Measurements from ENCODE around the gene ATG10. TPM values are rescaled to one million over a fixed set of nuclear protein-coding genes. Genes with fewer than 3 reads are reported as not detected.

ATG10 gene
- total RNA-seq, 1 donor from 2014 or later = 4.3 TPM

- peaks cover 8% of the 10 kb centered on the region for H3K4me1 Mint-ChIP-seq (ENCODE audit: low read depth, unreplicated experiment)
Measured at GRCh38 chr5:82290005-82290404, 318.2 kb downstream of the ATG10 start.

GRCh38 chr5:82290908-82291307 is 319.1 kb downstream of the ATG10 start:
- no peaks in the 10 kb centered on the region for H4K20me1 ChIP-seq (ENCODE audit: insufficient read depth, low read length)
- FAIRE-seq (no peak), DNase-seq (ENCODE audit: low read depth) (no peak)
- H3K9me3 ChIP-seq (ENCODE audit: insufficient read depth, low read depth, low read length) = no peaks in the 10 kb centered on the region
- no peak overlapping the region for H3K4me2 ChIP-seq (ENCODE audit: low read length)
- H2AFZ ChIP-seq (ENCODE audit: low read depth, low read length) = no peak overlapping the region
- Mint-ChIP-seq H3K9me3 (ENCODE audit: unreplicated experiment) (no peaks in the 10 kb centered on the region), H3K4me1 (ENCODE audit: low read depth, unreplicated experiment) (peaks cover 8% of the 10 kb centered on the region), H3K27ac (ENCODE audit: unreplicated experiment) (no peak overlapping the region), H3K36me3 (ENCODE audit: low read depth, unreplicated experiment) (no peaks in the 10 kb centered on the region), H3K4me3 (ENCODE audit: unreplicated experiment) (no peak overlapping the region), H3K27me3 (ENCODE audit: low read depth, unreplicated experiment) (no peaks in the 10 kb centered on the region)
- TF ChIP-seq EZH2 (IDR thresholded peaks at IDR 0.05; ENCODE audit: insufficient read depth, low read length) = no peak
- no peak for TF ChIP-seq CTCF (IDR thresholded peaks at IDR 0.05; ENCODE audit: insufficient read depth, low read depth, low read length)
- no peaks in the 10 kb centered on the region for H3K36me3 ChIP-seq (ENCODE audit: insufficient read depth, low read length)
- H3K4me3 ChIP-seq (ENCODE audit: insufficient read depth, low read depth, low read length) = no peak overlapping the region
- no peaks in the 10 kb centered on the region for H3K4me1 ChIP-seq (ENCODE audit: insufficient read depth, low read length)
- no peak overlapping the region for H3K9ac ChIP-seq (ENCODE audit: low read length)
- H3K27ac ChIP-seq (ENCODE audit: low read depth, low read length) = no peak overlapping the region
- no peaks in the 10 kb centered on the region for H3K27me3 ChIP-seq (ENCODE audit: insufficient read depth, low read length)
- no peaks in the 10 kb centered on the region for H3K79me2 ChIP-seq (ENCODE audit: insufficient read depth, low read length)

More at GRCh38 chr5:82290005-82290404, 318.2 kb downstream of the ATG10 start:
- H3K9me3 Mint-ChIP-seq (ENCODE audit: unreplicated experiment) = no peaks in the 10 kb centered on the region
- Histone ChIP-seq H3K9me3 (ENCODE audit: insufficient read depth, low read depth, low read length) (no peaks in the 10 kb centered on the region), H3K36me3 (ENCODE audit: insufficient read depth, low read length) (no peaks in the 10 kb centered on the region), H3K9ac (ENCODE audit: low read length) (no peak overlapping the region), H2AFZ (ENCODE audit: low read depth, low read length) (no peak overlapping the region), H3K27me3 (ENCODE audit: insufficient read depth, low read length) (no peaks in the 10 kb centered on the region), H3K4me1 (ENCODE audit: insufficient read depth, low read length) (no peaks in the 10 kb centered on the region), H4K20me1 (ENCODE audit: insufficient read depth, low read length) (no peaks in the 10 kb centered on the region), H3K4me3 (ENCODE audit: insufficient read depth, low read depth, low read length) (no peak overlapping the region), H3K4me2 (ENCODE audit: low read length) (no peak overlapping the region), H3K79me2 (ENCODE audit: insufficient read depth, low read length) (no peaks in the 10 kb centered on the region), H3K27ac (ENCODE audit: low read depth, low read length) (no peak overlapping the region)
- FAIRE-seq = no peak
- TF ChIP-seq CTCF (IDR thresholded peaks at IDR 0.05; ENCODE audit: insufficient read depth, low read depth, low read length) (no peak), EZH2 (IDR thresholded peaks at IDR 0.05; ENCODE audit: insufficient read depth, low read length) (no peak)
- no peak for DNase-seq (ENCODE audit: low read depth)
- no peaks in the 10 kb centered on the region for H3K27me3 Mint-ChIP-seq (ENCODE audit: low read depth, unreplicated experiment)
- no peak overlapping the region for H3K4me3 Mint-ChIP-seq (ENCODE audit: unreplicated experiment)
- no peak overlapping the region for H3K27ac Mint-ChIP-seq (ENCODE audit: unreplicated experiment)
- H3K36me3 Mint-ChIP-seq (ENCODE audit: low read depth, unreplicated experiment) = no peaks in the 10 kb centered on the region

GRCh38 chr5:82291420-82291819 is 319.6 kb downstream of the ATG10 start:
- Histone ChIP-seq H3K9me3 (ENCODE audit: insufficient read depth, low read depth, low read length) (no peaks in the 10 kb centered on the region), H3K4me2 (ENCODE audit: low read length) (no peak overlapping the region), H3K4me3 (ENCODE audit: insufficient read depth, low read depth, low read length) (no peak overlapping the region), H3K27me3 (ENCODE audit: insufficient read depth, low read length) (no peaks in the 10 kb centered on the region), H3K9ac (ENCODE audit: low read length) (no peak overlapping the region), H3K27ac (ENCODE audit: low read depth, low read length) (no peak overlapping the region), H2AFZ (ENCODE audit: low read depth, low read length) (no peak overlapping the region), H3K79me2 (ENCODE audit: insufficient read depth, low read length) (no peaks in the 10 kb centered on the region), H4K20me1 (ENCODE audit: insufficient read depth, low read length) (no peaks in the 10 kb centered on the region), H3K4me1 (ENCODE audit: insufficient read depth, low read length) (no peaks in the 10 kb centered on the region), H3K36me3 (ENCODE audit: insufficient read depth, low read length) (no peaks in the 10 kb centered on the region)
- FAIRE-seq (no peak), DNase-seq (ENCODE audit: low read depth) (no peak)
- Mint-ChIP-seq H3K27me3 (ENCODE audit: low read depth, unreplicated experiment) (no peaks in the 10 kb centered on the region), H3K4me1 (ENCODE audit: low read depth, unreplicated experiment) (peaks cover 8% of the 10 kb centered on the region), H3K9me3 (ENCODE audit: unreplicated experiment) (no peaks in the 10 kb centered on the region), H3K36me3 (ENCODE audit: low read depth, unreplicated experiment) (no peaks in the 10 kb centered on the region), H3K27ac (ENCODE audit: unreplicated experiment) (no peak overlapping the region), H3K4me3 (ENCODE audit: unreplicated experiment) (no peak overlapping the region)
- TF ChIP-seq CTCF (IDR thresholded peaks at IDR 0.05; ENCODE audit: insufficient read depth, low read depth, low read length) = no peak
- no peak for TF ChIP-seq EZH2 (IDR thresholded peaks at IDR 0.05; ENCODE audit: insufficient read depth, low read length)

All from astrocyte (in vitro differentiated cells and primary cell).